ENCODE data around the gene ACTL8. TPM values are rescaled to one million over a fixed set of nuclear protein-coding genes. Genes with fewer than 3 reads are reported as not detected.
A peak's percentile ranks its signal among the peaks of the same experiment; 100 is the strongest.

ACTL8 gene
- total RNA-seq (not detected), polyA plus RNA-seq (ENCODE audit: insufficient read depth, low read depth, low replicate concordance) (not detected)
- long read RNA-seq, donor 1 = 0 reads
- long read RNA-seq, donor 2 = 0 reads
- long read RNA-seq, donor 3 = 0 reads
- long read RNA-seq, donor 4 = 0 reads
- long read RNA-seq, donor 5 = 0 reads
- long read RNA-seq, donor 6 = 0 reads
- long read RNA-seq, donor 7 = 0 reads
- long read RNA-seq, donor 8 = 0 reads
- long read RNA-seq, donor 9 = 0 reads
- long read RNA-seq, donor 10 = 0 reads

- Histone ChIP-seq H3K27me3 (ENCODE audit: control insufficient read depth, insufficient read depth, low read length) (no peaks in the 10 kb centered on the region), H3K4me3 (ENCODE audit: low read length in 3 of 3) (no peak within 1 kb of the TSS), H3K4me1 (ENCODE audit: control insufficient read depth in 2 of 3, insufficient read depth in 2 of 3, low read depth in 1 of 3, low read length in 3 of 3) (no peaks in the 10 kb centered on the region), H3K9me3 (ENCODE audit: control insufficient read depth in 2 of 3, insufficient read depth in 1 of 3, low read length in 3 of 3) (peaks cover 0 to 28% (median 6%) of the 10 kb centered on the region in 3 donors), H3K27ac (ENCODE audit: low read depth in 2 of 2, low read length in 2 of 2) (no peak within 1 kb of the TSS), H3K9ac (ENCODE audit: low read length in 3 of 3) (no peak within 1 kb of the TSS), H3K36me3 (ENCODE audit: control insufficient read depth in 2 of 3, insufficient read depth in 3 of 3, low read length in 3 of 3) (no peaks in the 10 kb centered on the region)
- DNase-seq = peak in 1 of 5 donors; percentile 41
- no peak for TF ChIP-seq CTCF (IDR thresholded peaks at IDR 0.05; ENCODE audit: borderline replicate concordance, extremely low read depth, insufficient read depth)
- intact Hi-C loops (cut with DNase I) = no loop called here
- no peak for FAIRE-seq
Observed at GRCh38 chr1:17755120-17755519, at the start of gene ACTL8. Gene ACTL8, plus strand, starts transcription at chr1:17755333. Its CDS starts 67,676 bp downstream, at chr1:17823009.

GRCh38 chr1:17706445-17706844, 48.7 kb upstream of the ACTL8 start:
- Histone ChIP-seq H3K27ac (ENCODE audit: low read depth in 2 of 2, low read length in 2 of 2) (no peak overlapping the region), H3K36me3 (ENCODE audit: control insufficient read depth in 2 of 3, insufficient read depth in 3 of 3, low read length in 3 of 3) (no peaks in the 10 kb centered on the region), H3K4me3 (ENCODE audit: low read length in 3 of 3) (no peak overlapping the region), H3K9ac (ENCODE audit: low read length in 3 of 3) (no peak overlapping the region), H3K27me3 (ENCODE audit: control insufficient read depth, insufficient read depth, low read length) (no peaks in the 10 kb centered on the region), H3K4me1 (ENCODE audit: control insufficient read depth in 2 of 3, insufficient read depth in 2 of 3, low read depth in 1 of 3, low read length in 3 of 3) (no peaks in the 10 kb centered on the region), H3K9me3 (ENCODE audit: control insufficient read depth in 2 of 3, insufficient read depth in 1 of 3, low read length in 3 of 3) (peaks cover 0 to 7% (median 0%) of the 10 kb centered on the region in 3 donors)
- FAIRE-seq (no peak), DNase-seq (no peak)
- intact Hi-C loops (cut with DNase I) = no loop called here
- TF ChIP-seq CTCF (IDR thresholded peaks at IDR 0.05; ENCODE audit: borderline replicate concordance, extremely low read depth, insufficient read depth) = no peak

GRCh38 chr1:17709981-17710380, 45.2 kb upstream of the ACTL8 start:
- no peaks in the 10 kb centered on the region for H3K4me1 ChIP-seq (ENCODE audit: control insufficient read depth in 2 of 3, insufficient read depth in 2 of 3, low read depth in 1 of 3, low read length in 3 of 3)
- no peaks in the 10 kb centered on the region for H3K36me3 ChIP-seq (ENCODE audit: control insufficient read depth in 2 of 3, insufficient read depth in 3 of 3, low read length in 3 of 3)
- H3K9ac ChIP-seq (ENCODE audit: low read length in 3 of 3) = no peak overlapping the region
- intact Hi-C loops (cut with DNase I) = no loop called here
- no peak overlapping the region for H3K27ac ChIP-seq (ENCODE audit: low read depth in 2 of 2, low read length in 2 of 2)
- H3K27me3 ChIP-seq (ENCODE audit: control insufficient read depth, insufficient read depth, low read length) = no peaks in the 10 kb centered on the region
- DNase-seq = no peak
- FAIRE-seq = no peak
- peaks cover 0 to 7% (median 0%) of the 10 kb centered on the region in 3 donors for H3K9me3 ChIP-seq (ENCODE audit: control insufficient read depth in 2 of 3, insufficient read depth in 1 of 3, low read length in 3 of 3)
- H3K4me3 ChIP-seq (ENCODE audit: low read length in 3 of 3) = no peak overlapping the region
- TF ChIP-seq CTCF (IDR thresholded peaks at IDR 0.05; ENCODE audit: borderline replicate concordance, extremely low read depth, insufficient read depth) = no peak

Data from kidney (tissue), 22 donors.